ENCODE measurements around the gene SLC29A4. TPM values are rescaled to one million over a fixed set of nuclear protein-coding genes. Genes with fewer than 3 reads are reported as not detected.
"Not testable (repeated sequence)": the region's sequence is repeated elsewhere in the genome, so short reads cannot be mapped to it uniquely, and the experiment has no call there.

The SLC29A4 gene
- total and polyA plus RNA-seq, 8 donors: 6.6 to 74.9 (median 14.0) TPM

- no peak overlapping the region for H3K4me3 ChIP-seq
- no peak for DNase-seq
- no peak for ATAC-seq
- H3K27ac ChIP-seq: no peak overlapping the region
- WGBS, 2 donors: 85 to 89% methylated on average over 16 to 24 of the region's 24 CpGs
- TF ChIP-seq CTCF (IDR thresholded peaks at IDR 0.05): no peak
- no peaks in the 10 kb centered on the region for H3K27me3 ChIP-seq
- H3K9me3 ChIP-seq: no peaks in the 10 kb centered on the region
- intact Hi-C loops (cut with DNase I): no loop called here
- no peak for FAIRE-seq
- no peaks in the 10 kb centered on the region for H3K36me3 ChIP-seq
- H3K4me1 ChIP-seq: no peaks in the 10 kb centered on the region
Measured at GRCh38 chr7:5300366-5300765, 17.6 kb downstream of the SLC29A4 start.

GRCh38 chr7:5302577-5302976, 19.8 kb downstream of the SLC29A4 start:
- WGBS, 2 donors: 65 to 72% methylated on average over 19 to 25 of the region's 25 CpGs
- intact Hi-C loops (cut with DNase I): no loop called here
- Histone ChIP-seq H3K4me3 (no peak overlapping the region), H3K4me1 (no peaks in the 10 kb centered on the region), H3K27ac (no peak overlapping the region), H3K36me3 (peaks cover 0 to 4% (median 2%) of the 10 kb centered on the region in 3 donors), H3K9me3 (no peaks in the 10 kb centered on the region), H3K27me3 (no peaks in the 10 kb centered on the region)
- ATAC-seq (peak in 3 of 4 donors; percentile 15 to 31 (median 31)), FAIRE-seq (no peak), DNase-seq (no peak)
- TF ChIP-seq CTCF (IDR thresholded peaks at IDR 0.05): no peak

GRCh38 chr7:5303061-5303460, 20.3 kb downstream of the SLC29A4 start:
- no peak for DNase-seq
- WGBS, 2 donors: 75 to 87% methylated on average over 17 to 18 of the region's 18 CpGs

GRCh38 chr7:5303591-5304505, 21.1 kb downstream of the SLC29A4 start:
- WGBS, 2 donors: 69 to 71% methylated on average over 35 of the region's 35 CpGs
- H3K36me3 ChIP-seq: peaks cover 0 to 11% (median 4%) of the 10 kb centered on the region in 3 donors
- H3K27me3 ChIP-seq: no peaks in the 10 kb centered on the region
- FAIRE-seq (no peak), ATAC-seq (peak in 1 of 4 donors; percentile 9), DNase-seq (no peak)
- intact Hi-C loops (cut with DNase I): no loop called here
- H3K9me3 ChIP-seq: no peaks in the 10 kb centered on the region
- no peak overlapping the region for H3K4me3 ChIP-seq
- no peak for TF ChIP-seq CTCF (IDR thresholded peaks at IDR 0.05)
- H3K27ac ChIP-seq: no peak overlapping the region
- H3K4me1 ChIP-seq: no peaks in the 10 kb centered on the region

More at GRCh38 chr7:5303061-5303460, 20.3 kb downstream of the SLC29A4 start:
- Histone ChIP-seq H3K9me3 (no peaks in the 10 kb centered on the region), H3K27me3 (no peaks in the 10 kb centered on the region), H3K4me1 (no peaks in the 10 kb centered on the region), H3K27ac (no peak overlapping the region), H3K36me3 (peaks cover 0 to 9% (median 4%) of the 10 kb centered on the region in 3 donors), H3K4me3 (no peak overlapping the region)
- no peak for TF ChIP-seq CTCF (IDR thresholded peaks at IDR 0.05)
- intact Hi-C loops (cut with DNase I): no loop called here
- ATAC-seq: peak in 2 of 4 donors; percentile 9 to 11
- FAIRE-seq: no peak

GRCh38 chr7:5305050-5305449, 22.3 kb downstream of the SLC29A4 start:
- DNase-seq; H3K27me3 ChIP-seq; ATAC-seq; H3K9me3 ChIP-seq; FAIRE-seq; H3K27ac ChIP-seq; H3K4me3 ChIP-seq; intact Hi-C loops (cut with DNase I); H3K4me1 ChIP-seq: not testable (repeated sequence)
- H3K36me3 ChIP-seq: peaks cover 0 to 17% (median 10%) of the 10 kb centered on the region in 3 donors
- 90 to 91% methylated on average over 8 to 9 of the region's 9 CpGs for WGBS, 2 donors

GRCh38 chr7:5307221-5308142, 24.7 kb downstream of the SLC29A4 start:
- DNase-seq; H3K27ac ChIP-seq; intact Hi-C loops (cut with DNase I); FAIRE-seq; H3K4me1 ChIP-seq; H3K9me3 ChIP-seq; H3K27me3 ChIP-seq; ATAC-seq; H3K4me3 ChIP-seq: not testable (repeated sequence)
- H3K36me3 ChIP-seq: peaks cover 0 to 39% (median 14%) of the 10 kb centered on the region in 3 donors
- 91 to 92% methylated on average over 36 to 39 of the region's 39 CpGs for WGBS, 2 donors

Data from pancreas (tissue), 10 donors.